NCI-H128 (cell line): ENCODE results near the gene NPRL2.
A peak's percentile ranks its signal among the peaks of the same experiment; 100 is the strongest.

ENCODE experiments used
- DNase-seq: peaks from one replicate; lab custom pipeline; 2025; ENCODE audit not compliant: unreplicated experiment; lab: John Stamatoyannopoulos, UW

NPRL2 gene

GRCh38 chr3:50350527-50351322 lies at the start of gene NPRL2, which contains the start of gene CYB561D2:
NPRL2 (minus strand) TSS chr3:50350775; CDS start chr3:50350652, 123 bp downstream.
CYB561D2 (plus strand) TSS chr3:50350862; CDS start chr3:50351434, 572 bp downstream.
- DNase-seq, result peak; percentile 81

DNA sequence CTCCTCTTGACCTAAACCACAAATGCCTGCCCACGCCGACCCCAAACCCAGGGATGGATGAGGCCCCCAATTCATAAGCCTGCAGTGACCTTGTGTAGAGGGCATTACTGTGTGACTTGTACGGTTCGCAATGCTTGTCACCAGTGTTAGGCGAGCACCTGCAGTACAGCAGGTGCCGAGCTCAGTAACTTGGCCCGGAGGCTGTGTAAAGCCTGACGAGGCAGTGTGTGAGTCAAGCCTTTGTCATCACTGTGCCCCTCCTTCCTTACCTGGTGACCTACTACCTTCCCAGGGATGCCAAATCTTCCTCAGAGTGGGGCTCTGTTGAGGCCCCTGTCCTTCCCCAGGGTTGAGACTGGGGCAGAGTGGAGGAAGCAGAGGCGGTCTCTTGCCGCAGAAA lies 45.9 kb upstream of the NPRL2 start:
- DNase-seq, result no peak

DNA sequence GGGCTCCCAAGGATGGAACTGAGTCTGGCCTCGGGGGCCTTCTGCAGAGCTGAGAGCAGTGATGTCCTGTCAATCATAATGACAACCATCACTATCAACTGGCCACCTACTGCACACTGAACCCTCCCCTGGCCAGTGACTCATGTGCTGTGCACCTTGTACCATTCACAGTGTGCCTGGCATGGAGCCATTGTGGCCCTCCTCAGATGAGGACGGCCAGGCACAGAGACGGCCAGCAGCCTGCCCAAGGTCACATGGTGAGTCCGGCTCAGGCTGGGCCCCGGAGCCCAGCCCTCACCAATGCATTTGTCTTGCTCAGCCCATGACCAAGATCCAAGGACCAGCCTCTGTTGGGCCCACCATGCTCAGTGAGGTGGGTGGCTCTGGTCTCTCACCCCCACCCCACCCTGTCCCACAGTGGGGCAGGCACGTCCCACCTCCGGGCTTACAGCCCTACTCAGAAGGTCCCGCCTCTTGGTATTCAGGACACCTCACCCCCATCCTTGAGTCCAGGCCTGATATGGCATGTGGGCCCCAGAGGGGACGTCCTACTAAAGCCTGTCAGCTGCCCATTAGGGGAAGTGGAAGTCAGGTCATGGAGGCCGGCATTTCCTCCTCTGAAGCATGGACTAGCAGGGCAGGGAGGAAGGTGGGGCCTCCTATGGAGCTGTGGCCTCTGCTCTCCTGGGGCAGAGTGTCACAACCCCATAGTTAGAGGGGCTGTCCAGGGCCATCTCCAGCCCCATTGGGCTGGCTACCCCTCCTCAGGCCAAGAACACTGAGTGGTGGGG lies 44.7 kb upstream of the NPRL2 start:
- no peak for DNase-seq

- DNase-seq, result no peak
These were observed 42.5 kb upstream of the NPRL2 start for GRCh38 chr3:50393061-50393460.

- no peak for DNase-seq
These were observed 41.6 kb upstream of the NPRL2 start for GRCh38 chr3:50392101-50392715.

- DNase-seq, result no peak
These were observed 40.1 kb upstream of the NPRL2 start for GRCh38 chr3:50390508-50391224.

DNA sequence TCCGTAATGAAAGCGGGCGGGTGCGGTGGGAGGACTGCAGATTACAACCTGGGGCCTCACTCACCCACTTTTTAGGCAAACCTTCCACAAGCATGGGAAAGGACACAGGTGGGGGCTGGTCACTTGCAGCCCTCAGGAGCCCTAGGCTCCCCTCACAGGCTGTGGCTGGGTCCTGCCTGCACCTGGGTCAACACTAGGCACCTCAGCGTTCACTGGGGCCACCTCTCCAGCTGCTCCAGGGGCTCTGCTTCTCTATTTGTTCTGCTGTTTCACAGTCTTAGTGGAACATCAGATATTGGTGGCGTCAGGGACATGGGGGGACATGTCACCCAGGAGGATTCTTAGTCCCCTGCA lies 38.8 kb upstream of the NPRL2 start:
- DNase-seq, result no peak

DNA sequence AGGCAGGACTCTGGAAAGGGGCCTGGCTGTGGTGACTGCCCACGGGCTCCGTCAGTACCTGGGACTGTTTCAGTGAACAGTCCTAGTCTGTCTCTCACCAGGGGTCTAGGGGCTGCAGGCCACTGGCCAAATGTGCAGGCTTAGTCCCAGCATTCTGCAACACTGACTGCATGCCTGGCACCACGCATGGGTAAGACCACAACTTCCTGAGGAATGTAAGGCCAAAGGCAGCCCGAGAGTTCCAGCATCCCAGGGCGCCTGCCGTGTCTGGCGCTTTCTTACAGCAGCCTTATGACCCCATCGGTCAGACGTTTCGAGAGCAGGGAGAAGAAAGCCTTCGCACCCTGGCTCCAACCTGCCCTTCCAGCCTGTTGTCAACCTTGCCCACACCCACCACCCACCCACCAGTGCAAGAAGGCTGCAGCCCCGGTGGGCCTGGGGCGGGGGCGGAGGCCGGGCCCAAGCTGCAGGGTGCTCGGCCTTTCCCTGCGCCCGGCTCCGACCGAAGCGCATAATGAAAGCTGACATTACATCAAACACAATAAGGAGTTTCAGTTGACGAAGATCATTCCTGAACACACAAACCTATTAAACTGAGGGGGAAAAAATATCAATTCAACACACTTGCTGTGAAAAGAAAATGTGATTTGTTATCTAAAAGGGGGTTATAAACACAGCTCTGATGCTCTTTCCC lies 38.3 kb upstream of the NPRL2 start:
- no peak for DNase-seq

DNA sequence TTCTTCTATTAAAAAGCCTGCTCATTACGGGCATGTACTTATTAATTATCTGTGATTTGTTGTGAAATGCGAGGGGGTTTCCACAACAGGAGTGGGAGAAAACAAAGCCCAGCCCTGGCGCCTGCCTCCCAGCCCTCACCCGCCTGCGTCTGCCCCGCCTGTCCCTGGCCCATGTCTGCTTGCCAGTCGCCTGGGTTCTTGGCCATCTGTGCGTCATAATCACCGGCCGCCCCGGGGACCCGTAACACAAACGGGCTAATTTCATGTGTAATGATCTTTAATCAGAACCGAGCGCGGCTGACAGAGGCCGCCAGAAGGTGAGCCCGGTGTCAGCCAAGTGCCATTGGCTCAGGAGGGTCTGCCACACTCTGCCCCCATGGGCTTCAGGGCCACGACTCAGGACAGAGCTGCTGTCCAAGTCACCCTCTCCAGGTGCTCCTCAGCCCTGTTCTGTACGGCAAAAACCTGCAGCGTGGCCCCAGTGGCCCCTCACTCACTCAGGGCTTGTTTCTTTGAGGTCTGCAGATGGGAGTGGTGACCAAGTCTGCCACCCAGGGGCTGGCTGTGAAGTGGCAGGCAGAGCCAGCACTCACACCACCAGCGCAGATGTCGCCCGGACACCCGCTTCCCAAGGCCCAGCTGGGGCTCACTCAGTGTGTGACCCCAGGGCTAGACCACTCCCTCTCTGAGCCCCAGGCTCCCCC lies 37.6 kb upstream of the NPRL2 start:
- no peak for DNase-seq

- DNase-seq, result no peak
These were observed 35.2 kb upstream of the NPRL2 start for GRCh38 chr3:50385754-50386153.

- DNase-seq, result no peak
These were observed 33.2 kb upstream of the NPRL2 start for GRCh38 chr3:50383750-50384149.

- DNase-seq, result no peak
These were observed 32.1 kb upstream of the NPRL2 start for GRCh38 chr3:50382722-50383121.

- DNase-seq, result no peak
These were observed 30.8 kb upstream of the NPRL2 start for GRCh38 chr3:50381383-50381782.

DNA sequence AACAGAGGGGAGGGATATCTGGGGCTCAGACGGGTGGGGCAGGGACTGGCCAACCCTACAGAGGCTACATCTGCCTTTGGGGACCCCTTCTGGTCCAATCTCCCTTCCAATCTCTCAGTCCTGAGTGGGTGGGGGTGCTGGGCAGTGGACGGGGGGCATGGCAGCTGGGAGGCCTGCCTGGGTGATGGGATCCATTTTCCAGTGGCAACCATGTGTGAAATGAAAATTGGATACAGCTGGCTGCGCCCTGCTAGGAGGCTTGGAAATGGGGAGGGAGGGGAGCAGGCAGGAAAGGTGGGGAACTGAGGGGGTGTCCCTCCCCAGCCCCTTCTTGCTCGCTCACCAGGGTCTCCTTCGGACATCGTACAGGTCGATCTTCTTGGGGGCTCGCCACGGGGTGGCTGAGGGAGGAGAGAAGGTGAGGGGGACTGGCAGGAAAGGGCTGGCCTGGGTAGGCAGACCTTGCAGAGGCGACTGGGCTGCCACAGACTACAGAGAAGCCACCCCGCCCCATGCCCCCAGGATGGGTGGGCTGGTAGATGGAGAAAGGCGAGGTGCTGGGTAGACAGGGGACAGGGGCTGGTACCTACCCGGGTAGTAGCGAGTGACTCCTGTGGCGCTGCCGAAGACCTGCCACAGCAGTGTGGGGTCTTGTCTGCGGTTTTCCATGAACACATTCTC lies 30.0 kb upstream of the NPRL2 start:
- no peak for DNase-seq

DNA sequence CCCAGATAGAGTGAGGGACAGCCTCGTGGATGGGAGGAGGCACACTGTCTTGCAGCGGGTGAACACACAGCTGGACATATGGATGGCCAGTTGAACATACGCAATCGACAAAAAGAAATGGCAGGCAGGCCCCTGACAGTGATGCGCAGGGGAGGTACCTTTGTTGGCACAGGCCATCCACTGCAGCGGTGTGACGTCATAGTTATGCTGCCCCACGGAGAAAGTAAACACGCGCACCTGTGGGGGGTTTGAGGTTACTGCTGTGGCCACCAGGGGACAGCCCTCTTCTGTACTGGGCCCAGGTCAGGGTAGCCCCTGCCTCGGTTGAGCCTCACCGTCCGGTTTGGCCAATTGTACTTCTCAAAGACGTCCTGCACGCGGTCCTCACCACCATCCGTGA lies 28.2 kb upstream of the NPRL2 start:
- DNase-seq, result no peak

DNA sequence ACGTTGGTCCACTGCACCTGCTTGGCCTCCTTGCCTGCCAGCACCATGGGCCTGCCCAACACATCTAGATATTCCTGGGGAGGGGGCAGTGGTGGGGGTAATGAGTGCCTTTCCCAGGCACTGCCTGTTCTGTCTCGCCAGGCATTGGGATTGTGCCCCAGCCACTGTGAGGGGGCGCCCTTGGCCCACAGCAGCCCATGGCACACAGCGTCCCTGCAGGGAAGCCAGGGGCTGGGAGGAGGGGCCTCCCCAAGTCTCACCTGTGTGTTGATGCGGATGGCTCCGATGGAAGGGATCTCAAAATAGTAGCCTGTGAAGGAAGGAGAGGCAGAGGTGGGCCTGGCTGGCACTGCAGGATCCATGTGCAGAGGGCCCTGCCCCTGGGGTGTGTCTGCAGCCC lies 27.4 kb upstream of the NPRL2 start:
- DNase-seq, result no peak

GRCh38 chr3:50375258-50375931 lies 24.8 kb upstream of the NPRL2 start:
- DNase-seq, result no peak

DNA sequence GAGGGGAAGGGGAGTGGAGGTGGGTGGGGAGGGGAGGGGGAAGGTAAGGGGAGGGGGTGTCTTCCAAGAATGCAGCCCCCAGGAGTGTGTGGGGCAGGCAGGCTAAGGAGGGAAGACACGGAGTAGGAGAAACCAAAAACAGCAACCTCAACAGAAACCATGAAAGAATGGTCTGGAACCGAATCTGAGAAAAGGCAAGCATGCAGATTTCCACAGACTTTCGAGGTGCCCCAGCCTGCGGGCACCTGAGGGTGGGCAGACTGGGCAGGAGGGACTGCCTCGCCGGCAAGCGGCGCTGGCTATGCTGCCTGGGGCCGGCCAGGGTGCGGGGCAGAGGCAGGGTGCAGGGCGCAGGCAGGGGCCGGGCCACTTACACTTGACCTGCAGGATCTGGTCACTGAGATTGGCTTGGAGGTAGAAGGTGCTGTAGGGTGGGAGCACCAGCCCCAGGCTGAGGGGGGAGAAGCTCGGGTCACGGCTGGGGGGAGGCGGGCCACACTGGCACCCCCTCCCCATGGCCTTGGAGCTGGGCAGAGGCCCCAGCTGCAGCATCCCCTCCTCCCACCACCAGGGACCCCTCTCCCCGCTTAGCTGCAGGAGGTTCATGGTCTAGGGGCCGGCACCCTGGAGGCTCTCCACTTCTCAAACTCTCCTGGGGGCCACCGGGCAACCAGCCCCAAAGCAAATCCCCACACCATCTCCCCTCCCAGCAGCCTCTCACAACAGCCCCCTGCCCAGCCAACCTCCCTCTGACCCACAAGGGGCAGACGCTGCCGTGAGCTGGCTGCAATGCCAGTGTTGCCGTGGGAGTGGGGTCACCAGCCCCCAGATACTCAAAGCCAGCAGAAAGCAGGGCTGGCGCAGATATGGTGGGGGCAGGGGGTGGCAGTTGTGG lies 24.0 kb upstream of the NPRL2 start:
- DNase-seq, result no peak
